Fibroblast of lung (primary cell): ENCODE results near the gene KDM3A.

ENCODE experiments used
- EZH2 ChIP-seq: IDR thresholded peaks from 2 replicates; pipeline ENCODE4 v1.5.1; 2012; ENCODE audit warnings: low read length, control low read depth, mild to moderate bottlenecking; ENCODE audit errors: missing control alignments
- TF ChIP-seq, protein P1 (sequence below), 2 donors: IDR thresholded peaks in 1 of 2; conservative IDR thresholded peaks in 1 of 2; 1 replicate in 1 of 2; 2 replicates in 1 of 2; pipeline ENCODE4 v1.5.1; 2011 to 2012; ENCODE audit warnings: low read length in 2 of 2, control low read depth in 1 of 2, inconsistent platforms in 1 of 2, low read depth in 1 of 2, mild to moderate bottlenecking in 1 of 2

GRCh38 chr2:86492048-86492453 is 50.9 kb downstream of the KDM3A start:
- TF ChIP-seq, protein P1, sequence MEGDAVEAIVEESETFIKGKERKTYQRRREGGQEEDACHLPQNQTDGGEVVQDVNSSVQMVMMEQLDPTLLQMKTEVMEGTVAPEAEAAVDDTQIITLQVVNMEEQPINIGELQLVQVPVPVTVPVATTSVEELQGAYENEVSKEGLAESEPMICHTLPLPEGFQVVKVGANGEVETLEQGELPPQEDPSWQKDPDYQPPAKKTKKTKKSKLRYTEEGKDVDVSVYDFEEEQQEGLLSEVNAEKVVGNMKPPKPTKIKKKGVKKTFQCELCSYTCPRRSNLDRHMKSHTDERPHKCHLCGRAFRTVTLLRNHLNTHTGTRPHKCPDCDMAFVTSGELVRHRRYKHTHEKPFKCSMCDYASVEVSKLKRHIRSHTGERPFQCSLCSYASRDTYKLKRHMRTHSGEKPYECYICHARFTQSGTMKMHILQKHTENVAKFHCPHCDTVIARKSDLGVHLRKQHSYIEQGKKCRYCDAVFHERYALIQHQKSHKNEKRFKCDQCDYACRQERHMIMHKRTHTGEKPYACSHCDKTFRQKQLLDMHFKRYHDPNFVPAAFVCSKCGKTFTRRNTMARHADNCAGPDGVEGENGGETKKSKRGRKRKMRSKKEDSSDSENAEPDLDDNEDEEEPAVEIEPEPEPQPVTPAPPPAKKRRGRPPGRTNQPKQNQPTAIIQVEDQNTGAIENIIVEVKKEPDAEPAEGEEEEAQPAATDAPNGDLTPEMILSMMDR (conservative IDR thresholded peaks at IDR 0.05 in 1 of 2, IDR thresholded peaks at IDR 0.05 in 1 of 2; ENCODE audit: low read depth in 1 of 2, low read length in 2 of 2): no peak
- no peak for TF ChIP-seq EZH2
